Measurements from ENCODE around the gene NEDD4L.

GRCh38 chr18:58341916-58342315 is 297.9 kb downstream of the NEDD4L start:
- no peak for TF ChIP-seq ELF4 (IDR thresholded peaks at IDR 0.05)
- TF ChIP-seq, protein P1, sequence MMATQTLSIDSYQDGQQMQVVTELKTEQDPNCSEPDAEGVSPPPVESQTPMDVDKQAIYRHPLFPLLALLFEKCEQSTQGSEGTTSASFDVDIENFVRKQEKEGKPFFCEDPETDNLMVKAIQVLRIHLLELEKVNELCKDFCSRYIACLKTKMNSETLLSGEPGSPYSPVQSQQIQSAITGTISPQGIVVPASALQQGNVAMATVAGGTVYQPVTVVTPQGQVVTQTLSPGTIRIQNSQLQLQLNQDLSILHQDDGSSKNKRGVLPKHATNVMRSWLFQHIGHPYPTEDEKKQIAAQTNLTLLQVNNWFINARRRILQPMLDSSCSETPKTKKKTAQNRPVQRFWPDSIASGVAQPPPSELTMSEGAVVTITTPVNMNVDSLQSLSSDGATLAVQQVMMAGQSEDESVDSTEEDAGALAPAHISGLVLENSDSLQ (IDR thresholded peaks at IDR 0.05) = no peak
- TF ChIP-seq ARNT (IDR thresholded peaks at IDR 0.05) = no peak
- TF ChIP-seq TARDBP (IDR thresholded peaks at IDR 0.05) = no peak
- no peak for TF ChIP-seq FOXK2 (IDR thresholded peaks at IDR 0.05)
- TF ChIP-seq SUZ12 (IDR thresholded peaks at IDR 0.05) = no peak
- TF ChIP-seq HDGF (IDR thresholded peaks at IDR 0.05; ENCODE audit: borderline replicate concordance) = no peak
- TF ChIP-seq SP1 (IDR thresholded peaks at IDR 0.05) = no peak
- no peak for TF ChIP-seq BHLHE40 (IDR thresholded peaks at IDR 0.05; ENCODE audit: borderline replicate concordance)
- no peak for TF ChIP-seq FOXM1 (IDR thresholded peaks at IDR 0.05; ENCODE audit: borderline replicate concordance)
